DOHH2 (cell line): ENCODE data around the gene CYFIP2.

Experiments
- CTCF ChIP-seq: fragments of 200-600 bp; sonication (generic); IDR thresholded peaks from one replicate; pipeline ENCODE4 v1.5.1; 2014; ENCODE audit warnings: antibody characterized with exemption, mild to moderate bottlenecking, low read depth, low read length; ENCODE audit not compliant: poor library complexity, severe bottlenecking
- EZH2phosphoT487 ChIP-seq: fragments of 200-600 bp; sonication (generic); IDR thresholded peaks from 2 replicates; pipeline ENCODE4 v1.6.1; 2017; ENCODE audit warnings: borderline replicate concordance, mild to moderate bottlenecking, antibody characterized with exemption, low read length, moderate library complexity, mixed read lengths

- TF ChIP-seq CTCF: no peak
- TF ChIP-seq EZH2phosphoT487: no peak
These were observed 4.8 kb downstream of the CYFIP2 start for GRCh38 chr5:157270771-157271170.
